Loucy (cell line): ENCODE measurements around the gene TTC7B.

Experiments
- H2AFZ ChIP-seq: fragments of 200-600 bp; sonication (generic); 2 replicates; pipeline ENCODE4 v1.6.0; 2016; ENCODE audit warnings: antibody characterized with exemption, mild to moderate bottlenecking, low read length, moderate library complexity
- H3F3A ChIP-seq: fragments of 200-600 bp; 2 replicates; pipeline ENCODE4 v1.6.0; 2016; ENCODE audit warnings: antibody characterized with exemption, low read depth, mild to moderate bottlenecking
- H3K27me3 ChIP-seq: fragments of 200-600 bp; sonication (generic); 2 replicates; pipeline ENCODE4 v1.6.1; 2014; ENCODE audit warnings: low read length, mild to moderate bottlenecking; ENCODE audit not compliant: insufficient read depth, poor library complexity, severe bottlenecking
- H3K36me3 ChIP-seq: fragments of 200-600 bp; sonication (generic); 2 replicates; pipeline ENCODE4 v1.6.1; 2016; ENCODE audit warnings: low read length; ENCODE audit not compliant: insufficient read depth
- H3K4me1 ChIP-seq: fragments of 200-600 bp; sonication (generic); 2 replicates; pipeline ENCODE4 v1.5.1; 2014; ENCODE audit warnings: low read length, mild to moderate bottlenecking; ENCODE audit not compliant: insufficient read depth, poor library complexity, severe bottlenecking
- H3K4me2 ChIP-seq: fragments of 200-600 bp; sonication (generic); 2 replicates; pipeline ENCODE4 v1.6.0; 2014; ENCODE audit warnings: antibody characterized with exemption, low read length, low read depth, mild to moderate bottlenecking; ENCODE audit not compliant: poor library complexity, severe bottlenecking
- H3K4me3 ChIP-seq: fragments of 200-600 bp; sonication (generic); 2 replicates; pipeline ENCODE4 v1.5.1; 2014; ENCODE audit warnings: low read length, mild to moderate bottlenecking, mixed read lengths; ENCODE audit not compliant: poor library complexity, severe bottlenecking
- H3K79me2 ChIP-seq: fragments of 200-600 bp; sonication (generic); 2 replicates; pipeline ENCODE4 v1.6.1; 2014; ENCODE audit warnings: low read length; ENCODE audit not compliant: insufficient read depth
- H3K9ac ChIP-seq: fragments of 200-600 bp; sonication (generic); 2 replicates; pipeline ENCODE4 v1.6.0; 2014; ENCODE audit warnings: mild to moderate bottlenecking, low read depth, low read length, moderate library complexity; ENCODE audit not compliant: poor library complexity, severe bottlenecking
- H3K9me2 ChIP-seq: fragments of 200-600 bp; sonication (generic); replicated peaks from 2 replicates; pipeline ENCODE4 v1.6.1; 2016; ENCODE audit warnings: low read depth, low read length, mixed read lengths
- H3K9me3 ChIP-seq: fragments of 200-600 bp; sonication (generic); 2 replicates; pipeline ENCODE4 v1.6.1; 2014; ENCODE audit warnings: mild to moderate bottlenecking, antibody characterized with exemption, low read length, low read depth; ENCODE audit not compliant: insufficient read depth
- H4K20me1 ChIP-seq: fragments of 200-600 bp; sonication (generic); 2 replicates; pipeline ENCODE4 v1.6.0; 2014; ENCODE audit warnings: antibody characterized with exemption, low read length, mild to moderate bottlenecking; ENCODE audit not compliant: insufficient read depth, poor library complexity, severe bottlenecking
- EZH2phosphoT487 ChIP-seq: fragments of 200-600 bp; IDR thresholded peaks from 2 replicates; pipeline ENCODE4 v1.6.1; 2018; ENCODE audit warnings: antibody characterized with exemption, mild to moderate bottlenecking, moderate library complexity, borderline replicate concordance
- TF ChIP-seq, protein P1 (sequence below): fragments of 200-600 bp; sonication (generic); conservative IDR thresholded peaks from 2 replicates; pipeline ENCODE4 v1.5.1; 2014; ENCODE audit warnings: mild to moderate bottlenecking, antibody characterized with exemption, low read length

TTC7B gene

DNA sequence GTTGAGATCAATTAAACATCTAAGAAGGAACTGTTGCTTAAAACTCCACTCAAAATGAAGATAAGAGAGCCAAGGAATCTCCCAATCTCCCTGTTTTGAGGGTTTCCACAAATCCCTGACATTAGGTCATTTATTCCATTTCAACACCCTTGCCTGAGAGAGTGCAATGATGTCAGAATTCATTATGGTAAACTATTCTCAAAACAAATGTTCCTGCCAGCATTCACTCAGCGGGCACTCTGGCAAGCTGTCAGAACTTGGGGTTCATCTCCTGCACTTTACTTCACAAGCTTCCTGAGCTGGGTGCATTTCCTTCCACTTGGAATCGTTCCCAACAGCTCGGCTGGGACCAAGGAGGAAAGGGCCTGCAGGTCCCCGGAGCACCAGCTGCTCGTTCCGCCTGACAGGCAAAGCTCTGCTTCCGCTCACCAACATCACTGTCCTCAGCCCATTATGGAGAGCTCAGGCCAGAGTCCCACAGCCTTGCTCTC is 117.8 kb downstream of the TTC7B start:
- Histone ChIP-seq H3K9me2 (no peaks in the 10 kb centered on the region), H3K4me2 (no peak overlapping the region), H4K20me1 (no peaks in the 10 kb centered on the region), H3K9me3 (no peaks in the 10 kb centered on the region), H2AFZ (no peak overlapping the region), H3K4me3 (no peak overlapping the region), H3K79me2 (no peaks in the 10 kb centered on the region), H3K4me1 (no peaks in the 10 kb centered on the region), H3K9ac (no peak overlapping the region), H3K27me3 (no peaks in the 10 kb centered on the region), H3F3A (no peaks in the 10 kb centered on the region), H3K36me3 (no peaks in the 10 kb centered on the region)
- no peak for TF ChIP-seq EZH2phosphoT487

DNA sequence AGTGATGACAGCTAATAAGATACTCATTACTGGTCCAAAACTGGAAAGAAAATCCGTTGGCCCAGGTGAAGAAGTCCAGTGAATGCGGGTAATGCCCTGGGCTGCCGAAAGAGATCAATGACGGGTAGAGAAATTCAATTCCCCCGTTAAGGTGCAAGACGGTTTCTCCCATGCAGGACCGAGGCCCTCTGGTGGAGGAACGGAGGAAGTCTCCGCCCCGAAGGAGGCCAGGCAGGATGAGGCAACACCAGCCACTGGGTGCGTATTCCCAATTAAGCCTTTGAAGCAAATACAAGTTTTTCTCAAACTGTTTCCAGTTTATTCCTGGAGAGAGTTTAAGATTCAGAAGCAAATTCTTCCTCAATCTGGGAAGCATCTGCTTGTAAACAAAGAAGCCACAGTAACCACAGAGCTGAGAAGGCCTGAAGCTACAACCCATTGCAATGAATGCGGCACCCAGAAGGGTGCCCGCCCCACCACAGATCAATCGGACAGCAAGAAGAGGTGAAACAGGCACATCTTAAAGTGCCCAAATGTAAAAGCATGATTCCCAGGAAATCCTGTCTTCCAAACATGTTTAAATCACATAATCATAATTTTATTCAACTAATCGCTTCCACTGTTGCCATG is 118.5 kb downstream of the TTC7B start:
- Histone ChIP-seq H3K36me3 (no peaks in the 10 kb centered on the region), H3K4me2 (no peak overlapping the region), H2AFZ (no peak overlapping the region), H3K9me2 (no peaks in the 10 kb centered on the region), H3K79me2 (no peaks in the 10 kb centered on the region), H4K20me1 (no peaks in the 10 kb centered on the region), H3K4me3 (no peak overlapping the region), H3K4me1 (no peaks in the 10 kb centered on the region), H3K9ac (no peak overlapping the region), H3F3A (no peaks in the 10 kb centered on the region), H3K9me3 (no peaks in the 10 kb centered on the region), H3K27me3 (no peaks in the 10 kb centered on the region)
- TF ChIP-seq, protein P1, sequence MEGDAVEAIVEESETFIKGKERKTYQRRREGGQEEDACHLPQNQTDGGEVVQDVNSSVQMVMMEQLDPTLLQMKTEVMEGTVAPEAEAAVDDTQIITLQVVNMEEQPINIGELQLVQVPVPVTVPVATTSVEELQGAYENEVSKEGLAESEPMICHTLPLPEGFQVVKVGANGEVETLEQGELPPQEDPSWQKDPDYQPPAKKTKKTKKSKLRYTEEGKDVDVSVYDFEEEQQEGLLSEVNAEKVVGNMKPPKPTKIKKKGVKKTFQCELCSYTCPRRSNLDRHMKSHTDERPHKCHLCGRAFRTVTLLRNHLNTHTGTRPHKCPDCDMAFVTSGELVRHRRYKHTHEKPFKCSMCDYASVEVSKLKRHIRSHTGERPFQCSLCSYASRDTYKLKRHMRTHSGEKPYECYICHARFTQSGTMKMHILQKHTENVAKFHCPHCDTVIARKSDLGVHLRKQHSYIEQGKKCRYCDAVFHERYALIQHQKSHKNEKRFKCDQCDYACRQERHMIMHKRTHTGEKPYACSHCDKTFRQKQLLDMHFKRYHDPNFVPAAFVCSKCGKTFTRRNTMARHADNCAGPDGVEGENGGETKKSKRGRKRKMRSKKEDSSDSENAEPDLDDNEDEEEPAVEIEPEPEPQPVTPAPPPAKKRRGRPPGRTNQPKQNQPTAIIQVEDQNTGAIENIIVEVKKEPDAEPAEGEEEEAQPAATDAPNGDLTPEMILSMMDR = peak; percentile 96
- no peak for TF ChIP-seq EZH2phosphoT487

DNA sequence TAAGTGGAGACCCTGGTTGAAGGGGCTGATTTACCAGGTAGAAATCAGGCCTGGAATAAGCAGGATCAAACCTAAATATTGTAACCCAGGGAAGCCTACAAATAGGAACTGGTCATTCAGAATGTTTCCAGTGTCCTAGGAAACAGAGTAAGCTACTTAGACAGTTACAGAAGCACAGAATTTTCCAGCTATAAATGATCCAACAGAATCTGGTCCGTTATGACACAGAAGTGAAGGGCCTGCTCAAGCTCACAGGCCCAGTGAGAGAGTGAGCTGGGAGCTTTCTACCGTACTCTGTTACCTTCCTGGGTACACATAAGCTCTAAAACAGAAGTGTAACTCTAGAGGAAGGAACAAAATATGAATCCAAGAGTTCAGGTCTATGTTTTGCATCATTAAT is 119.1 kb downstream of the TTC7B start:
- Histone ChIP-seq H3K36me3 (no peaks in the 10 kb centered on the region), H3K9me3 (no peaks in the 10 kb centered on the region), H3K4me3 (no peak overlapping the region), H3K4me2 (no peak overlapping the region), H3K4me1 (no peaks in the 10 kb centered on the region), H3K27me3 (no peaks in the 10 kb centered on the region), H3K9me2 (no peaks in the 10 kb centered on the region), H2AFZ (no peak overlapping the region), H3F3A (no peaks in the 10 kb centered on the region), H3K9ac (no peak overlapping the region), H4K20me1 (no peaks in the 10 kb centered on the region), H3K79me2 (no peaks in the 10 kb centered on the region)
- TF ChIP-seq EZH2phosphoT487 = no peak
- TF ChIP-seq, protein P1 = no peak

DNA sequence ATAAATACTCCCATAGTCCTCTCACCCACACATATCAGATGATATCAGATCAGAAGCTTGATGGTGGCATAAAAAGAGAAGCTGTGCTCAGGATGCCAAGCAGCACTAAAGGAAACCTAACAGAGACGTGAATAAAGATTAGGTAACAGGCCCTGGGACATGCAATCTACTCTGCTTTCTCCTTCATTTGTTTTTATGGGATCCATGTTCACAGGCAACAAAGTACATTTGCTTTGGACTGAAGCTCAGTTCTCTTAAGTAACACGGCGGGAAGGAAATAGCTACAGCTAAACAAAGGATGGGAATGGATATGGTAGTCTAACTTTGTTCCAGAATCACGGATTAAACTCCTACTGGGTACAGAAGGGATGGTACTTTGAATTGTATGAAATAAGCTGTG is 119.5 kb downstream of the TTC7B start:
- no peak overlapping the region for H3K4me2 ChIP-seq
- H3K4me1 ChIP-seq = no peaks in the 10 kb centered on the region
- no peaks in the 10 kb centered on the region for H3K9me2 ChIP-seq
- H3K4me3 ChIP-seq = no peak overlapping the region
- H3K27me3 ChIP-seq = no peaks in the 10 kb centered on the region
- no peaks in the 10 kb centered on the region for H3K79me2 ChIP-seq
- no peaks in the 10 kb centered on the region for H3K36me3 ChIP-seq
- no peaks in the 10 kb centered on the region for H3F3A ChIP-seq
- H3K9me3 ChIP-seq = no peaks in the 10 kb centered on the region
- H2AFZ ChIP-seq = no peak overlapping the region
- TF ChIP-seq, protein P1 = no peak
- TF ChIP-seq EZH2phosphoT487 = no peak
- no peaks in the 10 kb centered on the region for H4K20me1 ChIP-seq
- H3K9ac ChIP-seq = no peak overlapping the region
